HTR-8/SVneo (cell line): Measurements from ENCODE around the gene EIF4E.
A peak's percentile ranks its signal among the peaks of the same experiment; 100 is the strongest.

Source experiments
- DNase-seq: peaks from one replicate; pipeline ENCODE4 v3.0.0; 2011; ENCODE audit warnings: low spot score, mixed read lengths; ENCODE audit not compliant: insufficient read length
- FAIRE-seq: peaks from 2 replicates; lab custom pipeline; 2011; peaks lifted over from hg19 to GRCh38; lab: Jason Lieb, UNC

Gene EIF4E, protein sequence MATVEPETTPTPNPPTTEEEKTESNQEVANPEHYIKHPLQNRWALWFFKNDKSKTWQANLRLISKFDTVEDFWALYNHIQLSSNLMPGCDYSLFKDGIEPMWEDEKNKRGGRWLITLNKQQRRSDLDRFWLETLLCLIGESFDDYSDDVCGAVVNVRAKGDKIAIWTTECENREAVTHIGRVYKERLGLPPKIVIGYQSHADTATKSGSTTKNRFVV

GRCh38 chr4:98928505-98929340 is at the start of gene EIF4E:
EIF4E (minus strand) TSS chr4:98929133; CDS start chr4:98929112, 21 bp downstream.
- FAIRE-seq (no peak), DNase-seq (peak; percentile 87)

DNA sequence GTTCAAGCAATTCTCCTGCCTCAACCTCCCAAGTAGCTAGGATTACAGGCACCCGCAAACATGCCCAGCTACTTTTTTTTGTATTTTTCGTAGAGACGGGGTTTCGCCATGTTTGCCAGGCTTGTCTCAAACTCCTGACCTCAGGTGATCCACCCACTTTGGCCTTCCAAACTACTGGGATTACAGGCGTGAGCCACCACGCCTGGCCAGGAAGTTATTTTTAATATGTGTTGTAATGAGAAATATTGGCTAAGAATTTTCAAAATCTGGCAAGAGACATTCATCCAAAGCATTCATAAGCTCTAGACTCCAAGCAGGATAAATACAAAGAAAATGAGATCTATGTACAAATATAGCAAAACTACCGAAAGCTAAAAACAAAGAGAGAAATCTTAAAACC is 48.6 kb upstream of the EIF4E start:
- FAIRE-seq (no peak), DNase-seq (no peak)

DNA sequence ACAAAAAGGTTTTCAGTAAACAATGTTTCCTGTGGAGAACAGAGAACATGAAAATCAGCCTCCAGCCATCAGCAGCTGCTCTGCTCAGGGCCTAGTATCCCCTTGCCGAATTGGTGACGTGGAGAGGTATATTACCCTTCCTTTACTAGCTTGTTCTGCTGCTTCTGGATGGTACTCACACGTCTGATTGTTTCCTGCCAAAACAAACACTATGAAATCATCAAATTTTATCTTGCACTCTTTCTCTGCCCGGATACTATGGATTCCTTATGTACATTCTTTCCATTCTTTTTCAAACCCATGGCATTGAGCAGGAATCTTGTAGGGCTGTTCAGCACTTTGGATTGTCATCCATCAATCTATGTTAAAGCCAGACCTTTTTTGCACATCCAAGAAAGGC is 47.8 kb upstream of the EIF4E start:
- FAIRE-seq (no peak), DNase-seq (peak; percentile 20)

DNA sequence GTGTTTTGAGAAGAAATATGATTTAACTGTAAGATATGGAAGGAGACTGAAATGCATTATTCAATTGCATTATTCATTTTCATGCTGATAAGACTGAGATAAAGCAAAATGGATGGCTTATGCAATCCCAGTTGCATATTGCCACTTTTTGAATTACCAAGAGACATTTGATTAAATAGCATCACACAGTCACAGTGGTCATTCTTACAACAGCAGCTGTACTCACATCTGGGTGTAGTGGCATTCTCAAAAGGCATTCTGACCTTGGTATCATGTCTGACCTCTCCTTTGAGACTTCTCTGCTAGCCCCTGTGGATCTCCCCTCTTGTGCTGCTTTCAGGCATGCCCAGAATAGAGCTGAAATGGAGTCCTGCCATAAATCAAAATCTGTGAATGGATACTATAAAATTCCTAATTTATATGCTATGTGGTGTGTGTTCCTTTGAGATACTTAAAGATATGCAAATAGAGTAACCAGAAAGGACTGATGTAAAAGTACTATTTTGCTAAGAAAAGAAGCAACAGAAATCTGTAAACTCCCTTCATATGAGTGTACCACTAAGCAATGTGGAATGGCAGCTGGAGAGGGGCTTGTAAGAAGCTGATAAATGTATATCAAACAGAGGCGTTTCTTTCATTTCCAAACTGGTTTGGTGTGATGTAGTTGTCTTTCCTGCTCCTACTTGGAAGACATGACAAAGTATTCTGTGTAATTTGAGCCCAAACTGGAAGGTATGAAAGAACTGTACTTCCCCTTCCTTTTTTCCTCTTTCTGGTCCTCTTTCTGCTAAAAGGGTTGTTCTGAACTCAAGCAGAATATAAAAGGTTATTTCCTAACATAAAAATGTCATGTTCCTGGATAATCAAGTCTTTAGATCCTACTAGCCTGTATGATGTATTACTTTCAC is 41.2 kb upstream of the EIF4E start:
- DNase-seq (no peak), FAIRE-seq (no peak)

- no peak for FAIRE-seq
- no peak for DNase-seq
These were observed 38.9 kb upstream of the EIF4E start for GRCh38 chr4:98967786-98968329.

- FAIRE-seq: no peak
- DNase-seq: no peak
These were observed 38.0 kb upstream of the EIF4E start for GRCh38 chr4:98966926-98967325.

GRCh38 chr4:98963538-98964433 is 34.9 kb upstream of the EIF4E start:
- FAIRE-seq (no peak), DNase-seq (no peak)

DNA sequence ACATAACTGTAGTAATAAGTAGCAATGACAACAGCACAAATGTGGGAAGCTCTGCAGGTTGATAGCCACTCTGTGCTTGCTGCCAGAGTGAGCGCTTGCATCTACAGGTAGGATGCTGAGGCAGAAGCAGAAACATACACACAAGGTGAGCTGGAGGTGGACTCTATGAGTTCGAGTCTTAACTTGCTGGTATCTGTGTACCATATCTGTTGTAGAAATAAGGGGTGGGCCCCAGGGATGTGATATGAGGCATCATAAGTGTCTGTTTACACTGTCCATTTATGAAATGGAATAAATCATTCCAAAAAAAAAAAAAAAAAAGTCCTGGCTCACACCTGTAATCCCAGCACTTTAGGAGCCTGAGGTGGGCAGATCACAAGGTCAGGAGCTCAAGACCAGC is 32.8 kb upstream of the EIF4E start:
- DNase-seq (no peak), FAIRE-seq (no peak)

GRCh38 chr4:98959411-98959810 is 30.5 kb upstream of the EIF4E start:
- FAIRE-seq (no peak), DNase-seq (no peak)

- no peak for FAIRE-seq
- no peak for DNase-seq
These were observed 29.1 kb upstream of the EIF4E start for GRCh38 chr4:98958065-98958464.

DNA sequence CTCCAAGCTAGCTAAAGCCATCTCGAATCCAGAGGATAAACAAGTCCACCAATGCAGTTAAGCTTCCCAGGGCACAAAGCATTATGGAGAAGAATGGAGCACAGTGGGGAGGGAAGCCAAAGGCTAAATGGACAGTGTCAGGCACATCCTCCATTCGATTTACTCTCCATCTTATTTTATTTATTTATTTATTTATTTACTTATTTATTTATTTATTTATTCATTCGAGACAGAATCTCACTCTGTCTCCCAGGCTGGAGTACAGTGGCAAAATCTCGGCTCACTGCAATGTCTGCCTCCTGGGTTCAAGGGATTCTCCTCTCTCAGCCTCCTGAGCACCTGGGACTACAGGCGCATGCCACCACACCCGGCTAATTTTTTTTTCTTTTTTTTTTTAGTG is 26.3 kb upstream of the EIF4E start:
- DNase-seq (no peak), FAIRE-seq (no peak)

- no peak for DNase-seq
- FAIRE-seq: no peak
These were observed 22.8 kb upstream of the EIF4E start for GRCh38 chr4:98951710-98952109.

DNA sequence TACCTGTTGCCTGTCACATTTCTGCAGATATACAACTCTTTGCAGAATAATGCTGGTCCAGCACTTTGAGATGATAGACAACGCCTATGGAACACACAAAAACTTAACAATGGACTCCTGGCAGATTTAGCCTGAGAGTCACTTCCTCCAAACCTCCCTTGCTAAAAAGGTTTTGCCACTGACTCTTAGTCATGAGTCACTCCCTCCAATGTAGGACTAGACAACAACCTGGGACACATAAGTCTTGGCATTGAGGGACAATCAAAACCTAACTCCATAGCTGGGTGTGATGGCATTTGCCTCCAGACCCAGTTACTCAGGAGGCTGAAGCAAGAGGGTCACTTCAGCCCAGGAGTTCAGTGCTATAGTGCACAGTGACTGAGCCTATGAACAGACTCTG is 22.0 kb upstream of the EIF4E start:
- no peak for DNase-seq

GRCh38 chr4:98946359-98946758 is 17.4 kb upstream of the EIF4E start:
- DNase-seq (no peak), FAIRE-seq (no peak)

More for the DNA sequence above, 22.0 kb upstream of the EIF4E start:
- FAIRE-seq: no peak

- FAIRE-seq: no peak
- no peak for DNase-seq
These were observed 16.4 kb upstream of the EIF4E start for GRCh38 chr4:98945297-98945850.

GRCh38 chr4:98939892-98940298 is 11.0 kb upstream of the EIF4E start:
- FAIRE-seq (no peak), DNase-seq (peak; percentile 26)

DNA sequence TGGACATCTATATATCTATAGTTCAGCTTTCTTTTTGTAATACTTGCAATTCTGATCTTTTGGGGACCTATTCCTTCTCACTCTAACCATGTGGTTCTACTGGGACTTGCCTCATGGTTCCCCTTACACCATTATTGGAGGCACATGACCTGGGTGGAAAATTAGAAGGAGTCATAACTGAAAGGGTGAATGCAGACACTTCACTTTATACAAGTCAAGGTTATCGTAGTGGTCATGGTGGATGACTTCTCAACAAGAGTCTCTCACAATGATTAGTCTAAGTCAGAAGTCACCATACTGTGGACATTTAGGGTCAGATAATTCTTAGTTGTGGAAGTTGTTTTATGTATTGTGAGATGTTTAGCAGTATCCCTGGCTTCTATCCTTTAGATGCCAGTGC is 10.5 kb upstream of the EIF4E start:
- FAIRE-seq (no peak), DNase-seq (no peak)

- no peak for DNase-seq
- no peak for FAIRE-seq
These were observed 9.2 kb upstream of the EIF4E start for GRCh38 chr4:98937986-98938720.
